Neural cell (in vitro differentiated cells): Measurements from ENCODE around the gene DIP2C. TPM values are rescaled to one million over a fixed set of nuclear protein-coding genes. Genes with fewer than 3 reads are reported as not detected.

ENCODE experiments used
- H2AFZ ChIP-seq: fragments of 200-600, 300-800 bp; sonication (generic), shearing (Covaris generic); 2 replicates; pipeline ENCODE4 v1.6.0; 2014; ENCODE audit warnings: low read depth, mild to moderate bottlenecking, antibody characterized with exemption, low read length, moderate library complexity
- H3F3A ChIP-seq: fragments of 200-600 bp; shearing (Covaris generic); 2 replicates; pipeline ENCODE4 v1.6.1; 2016; ENCODE audit warnings: mild to moderate bottlenecking, moderate library complexity, mixed read lengths, antibody characterized with exemption, low read length; ENCODE audit not compliant: insufficient read depth, poor library complexity, severe bottlenecking
- H3K27ac ChIP-seq: fragments of 200-600, 300-800 bp; sonication (generic), shearing (Covaris generic); 2 replicates; pipeline ENCODE4 v1.5.1; 2014; ENCODE audit warnings: mild to moderate bottlenecking, low read length, moderate library complexity
- H3K27me3 ChIP-seq: fragments of 300-800, 200-600 bp; sonication (generic), shearing (Covaris generic); 2 replicates; pipeline ENCODE4 v1.6.0; 2014; ENCODE audit warnings: mild to moderate bottlenecking, low read depth, low read length, moderate library complexity; ENCODE audit not compliant: insufficient read depth
- H3K36me3 ChIP-seq: fragments of 300-800, 200-600 bp; sonication (generic), shearing (Covaris generic); 2 replicates; pipeline ENCODE4 v1.5.1; 2014; ENCODE audit warnings: mild to moderate bottlenecking, antibody characterized with exemption, low read length, moderate library complexity; ENCODE audit not compliant: insufficient read depth
- H3K4me2 ChIP-seq: fragments of 300-800, 200-600 bp; sonication (generic), shearing (Covaris generic); 2 replicates; pipeline ENCODE4 v1.6.0; 2014; ENCODE audit warnings: mild to moderate bottlenecking, low read length
- H3K4me3 ChIP-seq: fragments of 300-800, 200-600 bp; sonication (generic), shearing (Covaris generic); 2 replicates; pipeline ENCODE4 v1.5.1; 2014; ENCODE audit warnings: mild to moderate bottlenecking, low read length, moderate library complexity
- H3K79me2 ChIP-seq: fragments of 200-600 bp; shearing (Covaris generic); replicated peaks from 2 replicates; pipeline ENCODE4 v1.6.0; 2014; ENCODE audit warnings: mild to moderate bottlenecking, low read length, moderate library complexity; ENCODE audit not compliant: insufficient read depth
- H3K9ac ChIP-seq: fragments of 300-800, 200-600 bp; sonication (generic), shearing (Covaris generic); 2 replicates; pipeline ENCODE4 v1.6.1; 2016; ENCODE audit warnings: mild to moderate bottlenecking, low read length, mixed read lengths
- H3K9me2 ChIP-seq: fragments of 200-600 bp; shearing (Covaris generic); 2 replicates; pipeline ENCODE4 v1.6.1; 2016; ENCODE audit warnings: mild to moderate bottlenecking, low read length, mixed read lengths; ENCODE audit not compliant: insufficient read depth
- H3K9me3 ChIP-seq: fragments of 200-600, 300-800 bp; sonication (generic), shearing (Covaris generic); 2 replicates; pipeline ENCODE4 v1.6.1; 2016; ENCODE audit warnings: mild to moderate bottlenecking, mixed run types, low read length, moderate library complexity, mixed read lengths
- H4K20me1 ChIP-seq: fragments of 200-600 bp; shearing (Covaris generic); 2 replicates; pipeline ENCODE4 v1.6.1; 2016; ENCODE audit warnings: mild to moderate bottlenecking, mixed run types; ENCODE audit not compliant: insufficient read depth
- CTCF ChIP-seq: fragments of 450-650 bp; IDR thresholded peaks from 2 replicates; pipeline ENCODE4 v1.5.1; 2014; ENCODE audit warnings: antibody characterized with exemption, mild to moderate bottlenecking, moderate library complexity; ENCODE audit not compliant: poor library complexity, severe bottlenecking
- EP300 ChIP-seq: fragments of 450-650 bp; conservative IDR thresholded peaks from 2 replicates; pipeline ENCODE4 v1.6.1; 2014; ENCODE audit warnings: antibody characterized with exemption, mild to moderate bottlenecking, moderate library complexity; ENCODE audit not compliant: poor library complexity, severe bottlenecking
- EZH2 ChIP-seq: fragments of 200-600, 300-800 bp; shearing (Covaris generic), sonication (generic); IDR thresholded peaks from 2 replicates; pipeline ENCODE4 v1.6.1; 2014; ENCODE audit warnings: antibody characterized with exemption, low read length, borderline replicate concordance, mild to moderate bottlenecking; ENCODE audit not compliant: insufficient read depth, poor library complexity, severe bottlenecking
- MXI1 ChIP-seq: fragments of 450-650 bp; conservative IDR thresholded peaks from 2 replicates; pipeline ENCODE4 v1.6.1; 2014; ENCODE audit warnings: antibody characterized with exemption, mild to moderate bottlenecking; ENCODE audit not compliant: poor library complexity, severe bottlenecking
- POLR2AphosphoS5 ChIP-seq: IDR thresholded peaks from 2 replicates; pipeline ENCODE4 v1.6.1; 2012
- RAD21 ChIP-seq: fragments of 450-650 bp; conservative IDR thresholded peaks from 2 replicates; pipeline ENCODE4 v1.6.1; 2014; ENCODE audit warnings: antibody characterized with exemption, mild to moderate bottlenecking, moderate library complexity
- REST ChIP-seq: IDR thresholded peaks from 2 replicates; pipeline ENCODE4 v1.6.1; 2012; ENCODE audit warnings: borderline replicate concordance
- SMC3 ChIP-seq: fragments of 450-650 bp; conservative IDR thresholded peaks from 2 replicates; pipeline ENCODE4 v1.6.1; 2014; ENCODE audit warnings: antibody characterized with exemption, mild to moderate bottlenecking, moderate library complexity; ENCODE audit not compliant: poor library complexity
- TAF1 ChIP-seq: IDR thresholded peaks from 2 replicates; pipeline ENCODE4 v1.6.1; 2012; ENCODE audit warnings: low read depth
- polyA plus RNA-seq: library from polyadenylated mRNA; depleted of rRNA; stranded (reverse); fragments of >200 nt; gene quantifications from 2 replicates; pipeline ENCODE4 v1.2.3, GENCODE V29; 2014

Gene DIP2C
- polyA plus RNA-seq, 1 donor from 2014 or later, result 24.1 TPM

- Histone ChIP-seq H3K9me3 (no peaks in the 10 kb centered on the region), H4K20me1 (no peaks in the 10 kb centered on the region), H3K79me2 (no peaks in the 10 kb centered on the region), H3K27me3 (no peaks in the 10 kb centered on the region), H2AFZ (no peak overlapping the region), H3K9ac (no peak overlapping the region), H3K27ac (no peak overlapping the region), H3K9me2 (no peaks in the 10 kb centered on the region), H3F3A (no peaks in the 10 kb centered on the region), H3K4me2 (no peak overlapping the region), H3K36me3 (peaks cover 23% of the 10 kb centered on the region), H3K4me3 (no peak overlapping the region)
- TF ChIP-seq CTCF (no peak), TAF1 (no peak), EP300 (no peak), POLR2AphosphoS5 (no peak), EZH2 (no peak), REST (no peak), RAD21 (no peak), MXI1 (no peak), SMC3 (no peak)
These were observed 409.8 kb downstream of the DIP2C start for GRCh38 chr10:279655-280054.

- Histone ChIP-seq H3K36me3 (peaks cover 22% of the 10 kb centered on the region), H3K9me3 (no peaks in the 10 kb centered on the region), H3F3A (no peaks in the 10 kb centered on the region)
These were observed 410.2 kb downstream of the DIP2C start for GRCh38 chr10:279232-279631.

More at GRCh38 chr10:279232-279631, 410.2 kb downstream of the DIP2C start:
- no peak overlapping the region for H3K27ac ChIP-seq
- TF ChIP-seq REST (no peak), CTCF (no peak), MXI1 (peak; percentile 0)
- H3K4me3 ChIP-seq, result no peak overlapping the region
- H3K4me2 ChIP-seq, result no peak overlapping the region
- H2AFZ ChIP-seq, result no peak overlapping the region
- no peaks in the 10 kb centered on the region for H3K27me3 ChIP-seq
- no peaks in the 10 kb centered on the region for H3K9me2 ChIP-seq
- H4K20me1 ChIP-seq, result no peaks in the 10 kb centered on the region
- no peak overlapping the region for H3K9ac ChIP-seq
- H3K79me2 ChIP-seq, result no peaks in the 10 kb centered on the region
